Fibroblast of gingiva (primary cell): ENCODE results near the gene FCHSD2.
"Not testable (repeated sequence)": the region's sequence is repeated elsewhere in the genome, so short reads cannot be mapped to it uniquely, and the experiment has no call there.

Experiments
- DNase-seq: peaks from one replicate; pipeline ENCODE4 v3.0.0-alpha.2; 2011; ENCODE audit warnings: low read depth

FCHSD2 gene

GRCh38 chr11:73151416-73151815 lies 9.3 kb upstream of the FCHSD2 start:
- DNase-seq: no peak

- no peak for DNase-seq
Observed at GRCh38 chr11:73149105-73149504, 7.0 kb upstream of the FCHSD2 start.

GRCh38 chr11:73147771-73148681 lies 5.9 kb upstream of the FCHSD2 start:
- no peak for DNase-seq

- no peak for DNase-seq
Observed at GRCh38 chr11:73145986-73146575, 4.0 kb upstream of the FCHSD2 start.

GRCh38 chr11:73143126-73143838 lies 1.2 kb upstream of the FCHSD2 start:
- no peak for DNase-seq

- DNase-seq: peak; percentile 74
Observed at GRCh38 chr11:73141309-73142127, 600 bp downstream of the FCHSD2 start.

GRCh38 chr11:73141031-73141308 lies 1.1 kb downstream of the FCHSD2 start:
- DNase-seq: no peak

- DNase-seq: peak; percentile 5
Observed at GRCh38 chr11:73140213-73141030, 1.7 kb downstream of the FCHSD2 start.

GRCh38 chr11:73139476-73140198 lies 2.5 kb downstream of the FCHSD2 start:
- DNase-seq: peak; percentile 7

GRCh38 chr11:73137944-73138274 lies 4.2 kb downstream of the FCHSD2 start:
- DNase-seq: no peak

GRCh38 chr11:73137262-73137943 lies 4.7 kb downstream of the FCHSD2 start:
- DNase-seq: no peak

- not testable (repeated sequence) for DNase-seq
Observed at GRCh38 chr11:73136722-73137121, 5.4 kb downstream of the FCHSD2 start.

GRCh38 chr11:73135346-73136284 lies 6.5 kb downstream of the FCHSD2 start:
- DNase-seq: no peak

- DNase-seq: not testable (repeated sequence)
Observed at GRCh38 chr11:73132349-73132748, 9.8 kb downstream of the FCHSD2 start.

GRCh38 chr11:73130181-73130580 lies 11.9 kb downstream of the FCHSD2 start:
- DNase-seq: no peak

GRCh38 chr11:73129198-73129597 lies 12.9 kb downstream of the FCHSD2 start:
- DNase-seq: no peak

- DNase-seq: peak; percentile 5
Observed at GRCh38 chr11:73126804-73127480, 15.2 kb downstream of the FCHSD2 start.

GRCh38 chr11:73124800-73125199 lies 17.3 kb downstream of the FCHSD2 start:
- no peak for DNase-seq
